ENCODE results near the gene LZTFL1. TPM values are rescaled to one million over a fixed set of nuclear protein-coding genes. Genes with fewer than 3 reads are reported as not detected.

LZTFL1 gene
- total RNA-seq, 1 experiment from 2014 or later, result 21.0 TPM

DNA sequence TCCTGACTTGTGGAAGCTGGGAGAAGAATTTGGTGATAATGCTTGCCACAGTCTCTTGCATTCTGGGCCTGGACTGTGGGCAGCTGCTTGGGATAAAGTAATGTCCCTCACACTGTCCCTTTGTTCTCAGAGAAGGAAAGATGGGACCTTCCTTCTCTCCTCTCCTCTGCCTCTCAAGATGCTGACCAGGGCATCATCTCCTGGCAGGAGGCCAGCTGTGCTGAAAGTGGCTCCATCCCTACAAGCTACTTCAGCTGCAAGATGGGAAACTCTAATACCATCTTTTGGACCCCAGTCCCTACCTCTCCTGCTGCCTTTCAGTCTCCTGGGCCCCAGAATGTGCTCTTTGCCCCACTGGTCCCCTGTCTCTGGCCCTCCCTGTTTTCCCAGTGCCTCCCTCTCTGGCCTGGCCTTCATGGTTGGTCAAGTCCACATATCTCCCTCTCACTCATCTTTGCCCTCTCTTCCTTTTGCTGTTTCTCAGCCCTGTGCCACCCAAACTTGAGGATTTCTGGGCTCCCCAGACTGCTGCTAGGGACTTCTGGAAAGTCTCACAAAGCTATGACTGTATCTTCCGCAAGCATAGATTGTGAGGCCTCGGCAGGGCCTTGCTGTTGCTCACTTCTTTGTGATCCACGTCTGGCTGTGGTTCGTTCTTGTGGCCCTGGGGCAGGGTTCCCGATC, 38.5 kb downstream of the LZTFL1 start:
- TF ChIP-seq ZNF274 (IDR thresholded peaks at IDR 0.05; ENCODE audit: low read depth, low read length), result no peak
- no peak for TF ChIP-seq CEBPB (IDR thresholded peaks at IDR 0.05; ENCODE audit: low read depth)
- TF ChIP-seq EGR1 (IDR thresholded peaks at IDR 0.05; ENCODE audit: low read depth), result no peak
- no peak for TF ChIP-seq CBX3 (IDR thresholded peaks at IDR 0.05; ENCODE audit: low read depth)
- BruUV-seq (replicated peaks), result no TSS peak
- POLR2A ChIA-PET, result no interaction called here

DNA sequence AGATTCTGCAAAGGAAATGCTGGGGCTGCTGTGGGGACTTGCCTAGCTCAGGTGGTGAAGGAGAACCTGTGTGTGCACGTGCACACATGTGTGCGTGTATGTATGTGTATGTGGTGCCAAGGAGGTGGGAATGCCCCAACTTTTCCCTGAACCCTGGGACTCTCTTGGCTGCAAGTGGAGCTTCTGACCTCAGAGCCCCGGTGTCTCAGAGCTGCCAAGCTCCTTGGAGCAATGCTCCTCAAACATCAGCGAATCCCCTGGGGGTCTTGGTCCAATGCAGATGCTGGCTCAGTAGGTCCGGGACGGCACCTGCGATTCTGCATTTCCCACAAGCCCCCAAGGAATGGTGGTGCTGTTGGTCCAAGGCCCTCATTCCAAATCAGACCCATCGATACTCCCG, 39.8 kb downstream of the LZTFL1 start:
- RAD21 ChIA-PET (ENCODE audit: low non-redundant PET in 1 of 2, low total read pairs in 2 of 2, uncharacterized antibody in 2 of 2, unreplicated experiment in 2 of 2), result no interaction called here
- CTCF ChIA-PET, result no interaction called here
- no peak for TF ChIP-seq EZH2 (IDR thresholded peaks at IDR 0.05)
- no peak for TF ChIP-seq ELF1 (IDR thresholded peaks at IDR 0.05; ENCODE audit: borderline replicate concordance, low read depth)
- no peak for TF ChIP-seq CTCF (IDR thresholded peaks at IDR 0.05 in 2 of 3, conservative IDR thresholded peaks at IDR 0.05 in 1 of 3; ENCODE audit: borderline replicate concordance in 1 of 3, insufficient read depth in 1 of 3, low read depth in 2 of 3, low read length in 2 of 3)
- TF ChIP-seq ZNF274 (IDR thresholded peaks at IDR 0.05; ENCODE audit: low read depth, low read length), result no peak
- no peak for TF ChIP-seq YY1 (IDR thresholded peaks at IDR 0.05; ENCODE audit: extremely low read depth, insufficient replicate concordance, low read depth, low read length)
- no peak for TF ChIP-seq POLR2AphosphoS5 (IDR thresholded peaks at IDR 0.05; ENCODE audit: low read depth, low read length)
- TF ChIP-seq SP1 (IDR thresholded peaks at IDR 0.05; ENCODE audit: low read depth), result no peak
- no peak for TF ChIP-seq EZH2phosphoT487 (IDR thresholded peaks at IDR 0.05; ENCODE audit: borderline replicate concordance)
- TF ChIP-seq, protein P1, sequence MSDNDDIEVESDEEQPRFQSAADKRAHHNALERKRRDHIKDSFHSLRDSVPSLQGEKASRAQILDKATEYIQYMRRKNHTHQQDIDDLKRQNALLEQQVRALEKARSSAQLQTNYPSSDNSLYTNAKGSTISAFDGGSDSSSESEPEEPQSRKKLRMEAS (IDR thresholded peaks at IDR 0.05), result no peak
- TF ChIP-seq TCF7L2 (IDR thresholded peaks at IDR 0.05; ENCODE audit: borderline replicate concordance, extremely low read depth, insufficient read depth, insufficient read length), result no peak
- TF ChIP-seq FOSL1 (IDR thresholded peaks at IDR 0.05; ENCODE audit: low read depth), result no peak
- no peak for TF ChIP-seq ZFX (IDR thresholded peaks at IDR 0.05)
- no peak for TF ChIP-seq SIN3A (IDR thresholded peaks at IDR 0.05; ENCODE audit: low read depth)
- no peak for TF ChIP-seq POLR2A (IDR thresholded peaks at IDR 0.05; ENCODE audit: borderline replicate concordance, extremely low read depth, insufficient read depth, insufficient read length)
- no peak for TF ChIP-seq SRF (IDR thresholded peaks at IDR 0.05; ENCODE audit: low read depth)

More for the DNA sequence above, 38.5 kb downstream of the LZTFL1 start:
- ATAC-seq (no peak), DNase-seq (ENCODE audit: low read depth, low spot score) (no peak)
- ChIA-PET CTCF (no interaction called here), RAD21 (ENCODE audit: low non-redundant PET in 1 of 2, low total read pairs in 2 of 2, uncharacterized antibody in 2 of 2, unreplicated experiment in 2 of 2) (no interaction called here)
- intact Hi-C loops (cut with micrococcal nuclease), result no loop called here
- Histone ChIP-seq H3K4me2 (ENCODE audit: low read length) (no peak overlapping the region), H3K79me2 (ENCODE audit: insufficient read depth, low read length) (no peaks in the 10 kb centered on the region), H3K4me3 (replicated peaks in 1 of 2; ENCODE audit: low read depth in 1 of 2, low read length in 2 of 2) (no peak overlapping the region), H2AFZ (ENCODE audit: low read depth, low read length, poor library complexity, severe bottlenecking) (no peak overlapping the region), H3K9ac (ENCODE audit: low read length) (no peak overlapping the region), H3K9me3 (ENCODE audit: control insufficient read depth in 1 of 2, insufficient read depth in 1 of 2, low read depth in 1 of 2, low read length in 2 of 2) (no peaks in the 10 kb centered on the region), H3K4me1 (ENCODE audit: control insufficient read depth in 1 of 2, insufficient read depth in 2 of 2, low read length in 2 of 2) (peaks cover 10 to 13% of the 10 kb centered on the region in 2 experiments), H4K20me1 (ENCODE audit: insufficient read depth) (no peaks in the 10 kb centered on the region), H3K27ac (ENCODE audit: low read depth, low read length) (no peak overlapping the region), H3K27me3 (ENCODE audit: insufficient read depth, low read length) (no peaks in the 10 kb centered on the region), H3K9me2 (ENCODE audit: insufficient read depth) (no peaks in the 10 kb centered on the region), H3K36me3 (ENCODE audit: control insufficient read depth in 1 of 2, insufficient read depth in 2 of 2, low read length in 2 of 2) (no peaks in the 10 kb centered on the region)

More for the DNA sequence above, 39.8 kb downstream of the LZTFL1 start:
- Histone ChIP-seq H3K79me2 (ENCODE audit: insufficient read depth, low read length) (no peaks in the 10 kb centered on the region), H3K27ac (ENCODE audit: low read depth, low read length) (no peak overlapping the region), H4K20me1 (ENCODE audit: insufficient read depth) (no peaks in the 10 kb centered on the region), H3K4me2 (ENCODE audit: low read length) (no peak overlapping the region), H3K4me3 (replicated peaks in 1 of 2; ENCODE audit: low read depth in 1 of 2, low read length in 2 of 2) (no peak overlapping the region), H3K36me3 (ENCODE audit: control insufficient read depth in 1 of 2, insufficient read depth in 2 of 2, low read length in 2 of 2) (no peaks in the 10 kb centered on the region), H3K9ac (ENCODE audit: low read length) (no peak overlapping the region), H3K9me3 (ENCODE audit: control insufficient read depth in 1 of 2, insufficient read depth in 1 of 2, low read depth in 1 of 2, low read length in 2 of 2) (no peaks in the 10 kb centered on the region), H3K27me3 (ENCODE audit: insufficient read depth, low read length) (no peaks in the 10 kb centered on the region), H2AFZ (ENCODE audit: low read depth, low read length, poor library complexity, severe bottlenecking) (no peak overlapping the region), H3K4me1 (ENCODE audit: control insufficient read depth in 1 of 2, insufficient read depth in 2 of 2, low read length in 2 of 2) (peaks cover 10 to 13% of the 10 kb centered on the region in 2 experiments), H3K9me2 (ENCODE audit: insufficient read depth) (no peaks in the 10 kb centered on the region)
- POLR2A ChIA-PET, result no interaction called here
- no TSS peak for BruUV-seq (replicated peaks)
- ATAC-seq (no peak), DNase-seq (ENCODE audit: low read depth, low spot score) (no peak)
- intact Hi-C loops (cut with micrococcal nuclease), result no loop called here
